ENCODE measurements around the gene RPL12. TPM values are rescaled to one million over a fixed set of nuclear protein-coding genes. Genes with fewer than 3 reads are reported as not detected.

Gene RPL12
- total and polyA plus RNA-seq, 2 donors (not counting 1 experiment from before 2014, with no cell fraction given) = 1,334 to 3,459 TPM

- Histone ChIP-seq H3K36me3 (replicated peaks in 1 of 2; ENCODE audit: control extremely low read depth in 1 of 2, control insufficient read depth in 1 of 2, extremely low read depth in 1 of 2, insufficient read depth in 2 of 2, low read length in 1 of 2) (peaks cover 0 to 44% of the 10 kb centered on the region in 2 experiments), H3K79me2 (ENCODE audit: control insufficient read depth, insufficient read depth, low read length) (peaks cover 21% of the 10 kb centered on the region), H2AFZ (ENCODE audit: insufficient read depth, low read depth, low read length, poor library complexity, severe bottlenecking) (peak overlapping the region; percentile 96), H3K9me3 (ENCODE audit: control extremely low read depth in 1 of 3, control insufficient read depth in 2 of 3, insufficient read depth in 1 of 3, low read length in 2 of 3) (no peaks in the 10 kb centered on the region), H4K20me1 (ENCODE audit: control insufficient read depth, insufficient read depth, low read length, poor library complexity, severe bottlenecking) (peaks cover 32% of the 10 kb centered on the region), H3K4me1 (ENCODE audit: control insufficient read depth in 2 of 2, insufficient read depth in 2 of 2, low read length in 2 of 2) (peaks cover 28 to 47% of the 10 kb centered on the region in 2 donors), H3K27ac (ENCODE audit: low read length in 2 of 2) (peak overlapping the region; percentile 84 to 85), H3K27me3 (replicated peaks in 1 of 4; ENCODE audit: control extremely low read depth in 1 of 4, control insufficient read depth in 3 of 4, insufficient read depth in 4 of 4, low read length in 3 of 4) (no peaks in the 10 kb centered on the region), H3K4me3 (ENCODE audit: control extremely low read depth in 1 of 5, extremely low read depth in 1 of 5, insufficient read depth in 1 of 5, low read depth in 2 of 5, low read length in 4 of 5) (peak overlapping the region; percentile 73 to 92 (median 82)), H3K9ac (ENCODE audit: low read length) (peak overlapping the region; percentile 80), H3K4me2 (replicated peaks; ENCODE audit: low read depth, low read length, poor library complexity, severe bottlenecking) (peak overlapping the region; percentile 95)
- POLR2A ChIA-PET = interaction anchor here (0.7 to 2.8 kb wide), 7 partner anchors 28 to 333 kb away, joined by 3 to 21 read pairs (median 4); partner anchors contain the start of genes CDK9, SLC2A8 and ZNF79
- H3K4me1 Mint-ChIP-seq = peaks cover 57% of the 10 kb centered on the region
- intact Hi-C loops (cut with micrococcal nuclease) = loop anchor here (1.0 to 10.0 kb wide), 8 partner anchors 28 to 823 kb away; partner anchors contain the start of genes GOLGA2, NAIF1, PTRH1 and SLC25A25
- WGBS (ENCODE audit: insufficient coverage) = 9% methylated on average over 23 of the region's 29 CpGs
- no peaks in the 10 kb centered on the region for H3K27me3 Mint-ChIP-seq
- DNase-seq (peak; percentile 50), ATAC-seq (ENCODE audit: low read depth) (no peak)
- H3K9me3 Mint-ChIP-seq (ENCODE audit: insufficient read depth) = no peaks in the 10 kb centered on the region
- H3K4me3 Mint-ChIP-seq = peak overlapping the region; percentile 97
- H3K27ac Mint-ChIP-seq = peak overlapping the region; percentile 98
- TF ChIP-seq, protein P1, sequence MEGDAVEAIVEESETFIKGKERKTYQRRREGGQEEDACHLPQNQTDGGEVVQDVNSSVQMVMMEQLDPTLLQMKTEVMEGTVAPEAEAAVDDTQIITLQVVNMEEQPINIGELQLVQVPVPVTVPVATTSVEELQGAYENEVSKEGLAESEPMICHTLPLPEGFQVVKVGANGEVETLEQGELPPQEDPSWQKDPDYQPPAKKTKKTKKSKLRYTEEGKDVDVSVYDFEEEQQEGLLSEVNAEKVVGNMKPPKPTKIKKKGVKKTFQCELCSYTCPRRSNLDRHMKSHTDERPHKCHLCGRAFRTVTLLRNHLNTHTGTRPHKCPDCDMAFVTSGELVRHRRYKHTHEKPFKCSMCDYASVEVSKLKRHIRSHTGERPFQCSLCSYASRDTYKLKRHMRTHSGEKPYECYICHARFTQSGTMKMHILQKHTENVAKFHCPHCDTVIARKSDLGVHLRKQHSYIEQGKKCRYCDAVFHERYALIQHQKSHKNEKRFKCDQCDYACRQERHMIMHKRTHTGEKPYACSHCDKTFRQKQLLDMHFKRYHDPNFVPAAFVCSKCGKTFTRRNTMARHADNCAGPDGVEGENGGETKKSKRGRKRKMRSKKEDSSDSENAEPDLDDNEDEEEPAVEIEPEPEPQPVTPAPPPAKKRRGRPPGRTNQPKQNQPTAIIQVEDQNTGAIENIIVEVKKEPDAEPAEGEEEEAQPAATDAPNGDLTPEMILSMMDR (IDR thresholded peaks at IDR 0.05) = no peak
- TF ChIP-seq EZH2 (IDR thresholded peaks at IDR 0.05; ENCODE audit: borderline replicate concordance, insufficient read depth, low read depth, low read length, poor library complexity, severe bottlenecking) = no peak
- CTCF ChIA-PET = interaction anchor here (1.5 to 1.6 kb wide), 2 partner anchors 55 to 237 kb away, joined by 4 to 5 read pairs; partner anchors contain the start of gene SLC2A8
Measured at GRCh38 chr9:127451858-127452656, 851 bp upstream of the RPL12 start.

GRCh38 chr9:127451608-127451857, 327 bp upstream of the RPL12 start:
- Histone ChIP-seq H3K36me3 (replicated peaks in 1 of 2; ENCODE audit: control extremely low read depth in 1 of 2, control insufficient read depth in 1 of 2, extremely low read depth in 1 of 2, insufficient read depth in 2 of 2, low read length in 1 of 2) (peaks cover 0 to 47% of the 10 kb centered on the region in 2 experiments), H3K4me2 (replicated peaks; ENCODE audit: low read depth, low read length, poor library complexity, severe bottlenecking) (peak overlapping the region; percentile 95), H3K4me1 (ENCODE audit: control insufficient read depth in 2 of 2, insufficient read depth in 2 of 2, low read length in 2 of 2) (peaks cover 28 to 47% of the 10 kb centered on the region in 2 donors), H3K27me3 (replicated peaks in 1 of 4; ENCODE audit: control extremely low read depth in 1 of 4, control insufficient read depth in 3 of 4, insufficient read depth in 4 of 4, low read length in 3 of 4) (no peaks in the 10 kb centered on the region), H3K79me2 (ENCODE audit: control insufficient read depth, insufficient read depth, low read length) (peaks cover 21% of the 10 kb centered on the region), H2AFZ (ENCODE audit: insufficient read depth, low read depth, low read length, poor library complexity, severe bottlenecking) (peak overlapping the region; percentile 96), H3K27ac (ENCODE audit: low read length in 2 of 2) (peak overlapping the region; percentile 84 to 85), H4K20me1 (ENCODE audit: control insufficient read depth, insufficient read depth, low read length, poor library complexity, severe bottlenecking) (peaks cover 37% of the 10 kb centered on the region), H3K4me3 (ENCODE audit: control extremely low read depth in 1 of 5, extremely low read depth in 1 of 5, insufficient read depth in 1 of 5, low read depth in 2 of 5, low read length in 4 of 5) (peak overlapping the region; percentile 73 to 92 (median 82)), H3K9me3 (ENCODE audit: control extremely low read depth in 1 of 3, control insufficient read depth in 2 of 3, insufficient read depth in 1 of 3, low read length in 2 of 3) (no peaks in the 10 kb centered on the region), H3K9ac (ENCODE audit: low read length) (peak overlapping the region; percentile 80)
- Mint-ChIP-seq H3K27me3 (no peaks in the 10 kb centered on the region), H3K9me3 (ENCODE audit: insufficient read depth) (no peaks in the 10 kb centered on the region), H3K4me3 (peak overlapping the region; percentile 97), H3K4me1 (peaks cover 58% of the 10 kb centered on the region), H3K27ac (peak overlapping the region; percentile 98)
- CTCF ChIA-PET = interaction anchor here (0.9 to 1.6 kb wide), 3 partner anchors 28 to 237 kb away, joined by 4 to 5 read pairs (median 5); partner anchors contain the start of genes SLC2A8 and ZNF79
- POLR2A ChIA-PET = interaction anchor here (0.6 to 2.8 kb wide), 9 partner anchors 28 to 738 kb away, joined by 3 to 21 read pairs (median 4); partner anchors contain the start of genes CDK9, SLC2A8 and ZNF79
- no peak for TF ChIP-seq EZH2 (IDR thresholded peaks at IDR 0.05; ENCODE audit: borderline replicate concordance, insufficient read depth, low read depth, low read length, poor library complexity, severe bottlenecking)
- TF ChIP-seq, protein P1 (IDR thresholded peaks at IDR 0.05) = no peak
- ATAC-seq (ENCODE audit: low read depth) (no peak), DNase-seq (no peak)
- intact Hi-C loops (cut with micrococcal nuclease) = loop anchor here (1.0 to 10.0 kb wide), 8 partner anchors 27 to 823 kb away; partner anchors contain the start of genes GOLGA2, NAIF1, PTRH1 and SLC25A25
- WGBS (ENCODE audit: insufficient coverage) = under 1% methylated on average over 11 of the region's 14 CpGs
